Naive thymus-derived CD8-positive, alpha-beta T cell (primary cell): ENCODE data around the gene CYP4F3. TPM values are rescaled to one million over a fixed set of nuclear protein-coding genes. Genes with fewer than 3 reads are reported as not detected.
A peak's percentile ranks its signal among the peaks of the same experiment; 100 is the strongest.
"Not testable (repeated sequence)": the region's sequence is repeated elsewhere in the genome, so short reads cannot be mapped to it uniquely, and the experiment has no call there.

Source experiments
- ATAC-seq, 2 donors: fragments of 150-1000 bp; cut with Tn5 transposase in 1 of 2; sonication (Bioruptor Pico), chemical (Tn5 transposase) in 1 of 2; 1 replicate in 1 of 2; 2 replicates in 1 of 2; pipeline ENCODE4 v1.10.0; 2021; ENCODE audit warnings: mild to moderate bottlenecking in 2 of 2, moderate library complexity in 2 of 2
- POLR2A ChIA-PET: fragments of 350-600 bp; sonication (Branson Sonifier 250); formaldehyde crosslinking; loops from one replicate; lab custom pipeline; 2021; ENCODE audit warnings: antibody characterized with exemption; lab: Charles Lee
- DNase-seq, 10 donors: peaks; one replicate each; pipeline versions ENCODE4 v3.0.0 to v3.0.0-alpha.2; 2020 to 2022
- H3K27ac Mint-ChIP-seq, 10 donors: one replicate each; pipeline ENCODE4 v1.8.0; 2020 to 2022; ENCODE audit warnings: mild to moderate bottlenecking in 10 of 10, mixed read lengths in 10 of 10, moderate library complexity in 4 of 10, inconsistent platforms in 1 of 10
- H3K27me3 Mint-ChIP-seq, 5 donors: one replicate each; pipeline ENCODE4 v1.8.0; 2021 to 2022; ENCODE audit warnings: mixed read lengths in 5 of 5
- H3K36me3 Mint-ChIP-seq, 3 donors: one replicate each; pipeline ENCODE4 v1.8.0; 2020 to 2022; ENCODE audit warnings: mixed read lengths in 3 of 3, mild to moderate bottlenecking in 2 of 3, inconsistent platforms in 1 of 3
- H3K4me1 Mint-ChIP-seq, 4 donors: one replicate each; pipeline ENCODE4 v1.8.0; 2021 to 2022; ENCODE audit warnings: mixed read lengths in 4 of 4
- H3K4me3 Mint-ChIP-seq, 10 donors: one replicate each; pipeline ENCODE4 v1.8.0; 2020 to 2022; ENCODE audit warnings: mild to moderate bottlenecking in 10 of 10, mixed read lengths in 10 of 10, moderate library complexity in 6 of 10, inconsistent platforms in 1 of 10
- H3K9me3 Mint-ChIP-seq, 9 donors: one replicate each; pipeline ENCODE4 v1.8.0; 2020 to 2022; ENCODE audit warnings: mixed read lengths in 9 of 9, mild to moderate bottlenecking in 3 of 9, inconsistent platforms in 1 of 9, moderate library complexity in 1 of 9
- polyA plus RNA-seq, 3 donors: library from polyadenylated mRNA; unstranded; fragments of 300-500 nt; fragmentation: Illumina TruSeq; gene quantifications; one replicate each; pipeline ENCODE4 v1.2.3, GENCODE V29; 2021
- total RNA-seq, 8 experiments: library from RNA in 2 of 8; stranded (reverse) in 2 of 8; gene quantifications; one replicate each; pipeline ENCODE4 v1.2.3 and lab custom pipeline; 2021 to 2026

The CYP4F3 gene
- total and polyA plus RNA-seq, 5 experiments from 2014 or later = not detected

DNA sequence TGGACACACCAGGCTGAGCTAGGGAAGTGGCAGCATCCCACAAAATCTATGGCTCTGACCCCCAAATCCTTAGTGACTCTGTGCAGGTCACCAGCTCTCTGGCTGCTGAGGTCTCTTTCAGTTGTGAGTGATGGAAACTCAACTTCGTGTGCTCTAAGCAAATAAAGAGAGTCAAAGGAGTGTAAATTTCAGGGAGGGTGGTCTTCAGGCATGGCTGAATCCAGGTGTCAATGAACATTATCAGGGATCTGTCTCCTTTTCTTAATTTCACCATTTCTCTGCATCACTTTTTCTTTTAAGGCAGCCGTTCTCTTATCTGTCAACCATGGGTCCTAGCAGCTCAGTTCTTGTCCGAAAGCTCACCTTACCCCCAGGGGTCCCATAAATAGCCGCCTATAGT, 38.4 kb downstream of the CYP4F3 start:
- ATAC-seq (no peak), DNase-seq (no peak)
- POLR2A ChIA-PET = no interaction called here
- H3K4me3 Mint-ChIP-seq = no peak overlapping the region
- H3K27me3 Mint-ChIP-seq = peaks cover 18 to 48% (median 23%) of the 10 kb centered on the region in 5 donors
- H3K27ac Mint-ChIP-seq = no peak overlapping the region
- H3K4me1 Mint-ChIP-seq = peaks cover 2 to 21% (median 10%) of the 10 kb centered on the region in 4 donors
- peaks cover 0 to 14% (median 0%) of the 10 kb centered on the region in 9 donors for H3K9me3 Mint-ChIP-seq
- H3K36me3 Mint-ChIP-seq = peaks cover 0 to 3% (median 0%) of the 10 kb centered on the region in 3 donors

DNA sequence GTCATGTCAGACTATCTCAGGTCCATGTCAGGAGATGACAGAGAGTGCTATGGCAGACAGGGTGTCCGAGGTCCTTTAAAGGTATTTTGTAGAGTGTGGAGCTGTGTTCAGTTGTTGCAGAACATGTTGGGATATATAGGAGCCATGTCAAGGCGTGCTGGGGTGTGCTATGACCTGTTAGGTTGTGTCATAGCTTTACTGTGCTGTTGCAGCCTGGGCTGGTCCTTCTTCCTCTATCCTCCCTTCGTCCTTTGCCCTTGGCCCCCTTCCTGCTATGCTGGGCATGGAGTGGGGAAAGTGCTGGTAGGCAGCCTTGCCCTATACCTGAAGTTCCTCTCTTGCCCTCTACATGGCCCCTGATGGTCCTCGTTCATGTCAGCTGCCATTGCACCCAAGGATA, 39.2 kb downstream of the CYP4F3 start:
- ATAC-seq, H3K27ac Mint-ChIP-seq, POLR2A ChIA-PET, H3K4me3 Mint-ChIP-seq, DNase-seq, H3K36me3 Mint-ChIP-seq: not testable (repeated sequence)
- Mint-ChIP-seq H3K27me3 (peaks cover 22 to 53% (median 29%) of the 10 kb centered on the region in 5 donors), H3K4me1 (peaks cover 0 to 14% (median 4%) of the 10 kb centered on the region in 4 donors), H3K9me3 (peaks cover 0 to 22% (median 0%) of the 10 kb centered on the region in 9 donors)

GRCh38 chr19:15680478-15681322, 40.0 kb downstream of the CYP4F3 start:
- POLR2A ChIA-PET = no interaction called here
- H3K36me3 Mint-ChIP-seq = peaks cover 0 to 3% (median 2%) of the 10 kb centered on the region in 3 donors
- no peak for DNase-seq
- ATAC-seq = no peak
- H3K4me1 Mint-ChIP-seq = peaks cover 0 to 6% (median 2%) of the 10 kb centered on the region in 4 donors
- H3K9me3 Mint-ChIP-seq = peaks cover 0 to 22% (median 0%) of the 10 kb centered on the region in 9 donors
- H3K27me3 Mint-ChIP-seq = peaks cover 23 to 57% (median 32%) of the 10 kb centered on the region in 5 donors
- no peak overlapping the region for H3K4me3 Mint-ChIP-seq
- no peak overlapping the region for H3K27ac Mint-ChIP-seq

DNA sequence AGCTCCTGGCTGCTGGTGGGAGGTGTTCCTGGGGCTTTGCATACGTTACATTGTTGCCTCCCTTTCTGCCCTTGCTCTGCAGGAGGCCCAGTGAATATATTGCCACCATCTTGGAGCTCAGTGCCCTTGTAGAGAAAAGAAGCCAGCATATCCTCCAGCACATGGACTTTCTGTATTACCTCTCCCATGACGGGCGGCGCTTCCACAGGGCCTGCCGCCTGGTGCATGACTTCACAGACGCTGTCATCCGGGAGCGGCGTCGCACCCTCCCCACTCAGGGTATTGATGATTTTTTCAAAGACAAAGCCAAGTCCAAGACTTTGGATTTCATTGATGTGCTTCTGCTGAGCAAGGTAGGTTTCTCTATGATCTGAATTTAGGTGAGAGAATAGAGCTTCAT, 42.7 kb downstream of the CYP4F3 start:
- Mint-ChIP-seq H3K27me3 (peaks cover 31 to 62% (median 51%) of the 10 kb centered on the region in 5 donors), H3K4me3 (no peak overlapping the region), H3K9me3 (peaks cover 0 to 15% (median 5%) of the 10 kb centered on the region in 9 donors), H3K27ac (no peak overlapping the region), H3K36me3 (peaks cover 0 to 16% (median 3%) of the 10 kb centered on the region in 3 donors), H3K4me1 (no peaks in the 10 kb centered on the region)
- no peak for DNase-seq
- ATAC-seq = no peak
- POLR2A ChIA-PET = interaction anchor here (0.5 kb wide), 1 partner anchor 40 kb away, joined by 4 read pairs; no protein-coding TSS in a partner anchor

DNA sequence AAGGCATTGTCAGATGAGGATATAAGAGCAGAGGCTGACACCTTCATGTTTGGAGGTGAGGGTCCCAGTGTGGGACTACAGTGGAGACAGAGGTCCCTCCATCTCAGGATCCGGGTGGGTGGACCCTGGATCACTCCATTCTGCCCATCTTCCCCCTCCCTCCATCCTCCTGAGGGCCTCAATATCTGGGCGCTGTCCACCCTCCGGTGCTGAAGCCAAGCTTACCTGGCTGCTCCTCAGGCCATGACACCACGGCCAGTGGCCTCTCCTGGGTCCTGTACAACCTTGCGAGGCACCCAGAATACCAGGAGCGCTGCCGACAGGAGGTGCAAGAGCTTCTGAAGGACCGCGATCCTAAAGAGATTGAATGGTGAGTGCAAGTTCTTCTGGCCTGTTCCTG, 44.1 kb downstream of the CYP4F3 start:
- no peak for ATAC-seq
- peaks cover 0 to 29% (median 10%) of the 10 kb centered on the region in 9 donors for H3K9me3 Mint-ChIP-seq
- POLR2A ChIA-PET = interaction anchor here (0.6 kb wide), 1 partner anchor 1407 kb away, joined by 5 read pairs; no protein-coding TSS in a partner anchor

GRCh38 chr19:15696654-15697194, 56.0 kb downstream of the CYP4F3 start:
- no peak for DNase-seq
- POLR2A ChIA-PET = no interaction called here
- Mint-ChIP-seq H3K27me3 (peaks cover 22 to 48% (median 25%) of the 10 kb centered on the region in 5 donors), H3K4me1 (no peaks in the 10 kb centered on the region), H3K36me3 (no peaks in the 10 kb centered on the region), H3K9me3 (peaks cover 0 to 18% (median 0%) of the 10 kb centered on the region in 9 donors), H3K27ac (no peak overlapping the region), H3K4me3 (no peak overlapping the region)
- ATAC-seq = no peak

More for the DNA sequence above, 44.1 kb downstream of the CYP4F3 start:
- DNase-seq = no peak
- no peak overlapping the region for H3K27ac Mint-ChIP-seq
- H3K27me3 Mint-ChIP-seq = peaks cover 33 to 68% (median 52%) of the 10 kb centered on the region in 5 donors
- peaks cover 0 to 19% (median 3%) of the 10 kb centered on the region in 3 donors for H3K36me3 Mint-ChIP-seq
- no peak overlapping the region for H3K4me3 Mint-ChIP-seq
- H3K4me1 Mint-ChIP-seq = no peaks in the 10 kb centered on the region

GRCh38 chr19:15701757-15702533, 61.2 kb downstream of the CYP4F3 start:
- H3K36me3 Mint-ChIP-seq = peaks cover 0 to 5% (median 0%) of the 10 kb centered on the region in 3 donors
- ATAC-seq = no peak

DNA sequence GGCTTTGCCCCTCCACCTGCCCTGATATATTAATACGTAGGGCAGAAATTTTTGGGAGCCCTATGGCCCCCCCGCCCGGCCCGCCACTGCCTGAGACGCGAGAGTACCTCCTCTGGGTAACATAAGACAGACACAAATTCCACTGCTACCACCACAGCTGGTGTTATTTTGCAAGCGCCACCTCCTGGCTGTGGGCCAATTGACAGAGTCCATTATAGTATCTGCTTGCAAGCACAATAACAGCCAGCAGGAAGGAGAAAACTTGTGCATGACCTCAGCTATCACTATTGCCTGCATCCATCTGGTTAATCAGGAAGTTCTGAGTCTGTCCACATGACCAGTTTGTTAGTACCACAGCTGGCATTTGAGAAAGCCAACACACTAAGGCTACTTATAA, 61.8 kb downstream of the CYP4F3 start:
- ATAC-seq (peak; percentile 44 to 46), DNase-seq (peak in 6 of 10 donors; percentile 8 to 75 (median 20))
- H3K4me3 Mint-ChIP-seq = peak overlapping the region in 1 of 10 donors; percentile 18
- H3K27ac Mint-ChIP-seq = no peak overlapping the region
- peaks cover 27 to 52% (median 30%) of the 10 kb centered on the region in 5 donors for H3K27me3 Mint-ChIP-seq
- H3K9me3 Mint-ChIP-seq = peaks cover 0 to 9% (median 5%) of the 10 kb centered on the region in 9 donors
- peaks cover 0 to 5% (median 0%) of the 10 kb centered on the region in 3 donors for H3K36me3 Mint-ChIP-seq
- POLR2A ChIA-PET = no interaction called here
- H3K4me1 Mint-ChIP-seq = peaks cover 0 to 5% (median 2%) of the 10 kb centered on the region in 4 donors

More at GRCh38 chr19:15701757-15702533, 61.2 kb downstream of the CYP4F3 start:
- Mint-ChIP-seq H3K27me3 (peaks cover 25 to 58% (median 31%) of the 10 kb centered on the region in 5 donors), H3K4me3 (no peak overlapping the region), H3K27ac (no peak overlapping the region), H3K9me3 (peaks cover 0 to 9% (median 5%) of the 10 kb centered on the region in 9 donors), H3K4me1 (peaks cover 0 to 5% (median 2%) of the 10 kb centered on the region in 4 donors)
- no peak for DNase-seq
- POLR2A ChIA-PET = no interaction called here

Other genes with a start within 250 kb of the CYP4F3 start
- 100 to 1,000 TPM; 231 to 232 TPM for gene AKAP8L, start 221.9 kb upstream of the CYP4F3 start, total RNA-seq
- gene AKAP8L, start 221.9 kb upstream of the CYP4F3 start, polyA plus RNA-seq = 10 to 100 TPM; 38.7 to 80.7 (median 40.6) TPM
- 10 to 100 TPM; 30.3 to 32.6 TPM for gene WIZ, start 190.9 kb upstream of the CYP4F3 start, total RNA-seq
- gene WIZ, start 190.9 kb upstream of the CYP4F3 start, polyA plus RNA-seq = 1 to 10 TPM in 1 of 3 donors, under 1 TPM in 2; 0.57 to 2.0 (median 0.75) TPM
- 100 to 1,000 TPM; 218 TPM for gene RASAL3, start 176.4 kb upstream of the CYP4F3 start, total RNA-seq
- 100 to 1,000 TPM in 1 of 3 donors, 10 to 100 TPM in 2; 50.5 to 159 (median 98.9) TPM for gene RASAL3, start 176.4 kb upstream of the CYP4F3 start, polyA plus RNA-seq
- gene PGLYRP2, start 161.4 kb upstream of the CYP4F3 start, total RNA-seq = under 1 TPM; 0.69 to 0.70 TPM
- gene PGLYRP2, start 161.4 kb upstream of the CYP4F3 start, polyA plus RNA-seq = under 1 TPM; 0.37 to 0.72 (median 0.42) TPM
- under 1 TPM; 0.36 to 0.68 TPM for gene CYP4F22, start 132.4 kb upstream of the CYP4F3 start, total RNA-seq
- 1 to 10 TPM in 2 of 3 donors, under 1 TPM in 1; 0.67 to 1.7 (median 1.4) TPM for gene CYP4F22, start 132.4 kb upstream of the CYP4F3 start, polyA plus RNA-seq
- gene CYP4F8, start 25.7 kb upstream of the CYP4F3 start, total RNA-seq = not detected
- not detected for gene CYP4F8, start 25.7 kb upstream of the CYP4F3 start, polyA plus RNA-seq
- 1 to 10 TPM; 1.8 to 1.9 TPM for gene CYP4F12, start 32.2 kb downstream of the CYP4F3 start, total RNA-seq
- not detected for gene CYP4F12, start 32.2 kb downstream of the CYP4F3 start, polyA plus RNA-seq
- gene OR10H2, start 87.1 kb downstream of the CYP4F3 start, total RNA-seq = not detected
- not detected for gene OR10H2, start 87.1 kb downstream of the CYP4F3 start, polyA plus RNA-seq
- gene OR10H3, start 97.1 kb downstream of the CYP4F3 start, total RNA-seq = not detected
- not detected for gene OR10H3, start 97.1 kb downstream of the CYP4F3 start, polyA plus RNA-seq
- gene OR10H5, start 146.8 kb downstream of the CYP4F3 start, total RNA-seq = not detected
- not detected for gene OR10H5, start 146.8 kb downstream of the CYP4F3 start, polyA plus RNA-seq
- gene OR10H1, start 174.8 kb downstream of the CYP4F3 start, total RNA-seq = not detected
- gene OR10H1, start 174.8 kb downstream of the CYP4F3 start, polyA plus RNA-seq = not detected